ENCODE data around the gene TMEM270.

GRCh38 chr7:73829505-73829904 is 31.5 kb upstream of the TMEM270 start:
- no peak for TF ChIP-seq CTCF (IDR thresholded peaks at IDR 0.05)
- no peak for TF ChIP-seq SREBF2 (IDR thresholded peaks at IDR 0.05)
- TF ChIP-seq MAX (IDR thresholded peaks at IDR 0.05), result no peak
- no peak for TF ChIP-seq POLR2A (IDR thresholded peaks at IDR 0.05; ENCODE audit: low read length)
- no peak for TF ChIP-seq NR3C1 (IDR thresholded peaks at IDR 0.05)
- no peak for TF ChIP-seq PHF8 (IDR thresholded peaks at IDR 0.05; ENCODE audit: borderline replicate concordance, low read depth)
- no peak for TF ChIP-seq MAZ (IDR thresholded peaks at IDR 0.05; ENCODE audit: borderline replicate concordance, low read depth, low read length)
- no peak for TF ChIP-seq CHD2 (IDR thresholded peaks at IDR 0.05; ENCODE audit: low read length, partially characterized antibody)
- no peak for TF ChIP-seq RNF2 (IDR thresholded peaks at IDR 0.05; ENCODE audit: borderline replicate concordance, low read depth)
- no peak for TF ChIP-seq KDM1A (IDR thresholded peaks at IDR 0.05; ENCODE audit: low read depth)
- no peak for TF ChIP-seq JUNB (IDR thresholded peaks at IDR 0.05)
